Measurements from ENCODE around the gene ACOT9. TPM values are rescaled to one million over a fixed set of nuclear protein-coding genes. Genes with fewer than 3 reads are reported as not detected.

Gene ACOT9
- total RNA-seq, 3 donors from 2014 or later, result 15.6 to 30.3 (median 22.8) TPM

GRCh38 chrX:23726191-23726590 is 16.9 kb downstream of the ACOT9 start:
- H3K9me3 ChIP-seq, result no peaks in the 10 kb centered on the region
- intact Hi-C loops (cut with DNase I, micrococcal nuclease), result no loop called here
- no peak for TF ChIP-seq CTCF (IDR thresholded peaks at IDR 0.05)
- no peak overlapping the region for H3K4me3 ChIP-seq
- H3K36me3 ChIP-seq (ENCODE audit: low read depth), result no peaks in the 10 kb centered on the region
- DNase-seq (no peak), ATAC-seq (no peak)
- no peaks in the 10 kb centered on the region for H3K4me1 ChIP-seq (ENCODE audit: low read depth)

- DNase-seq (no peak), ATAC-seq (no peak)
- Histone ChIP-seq H3K4me3 (no peak overlapping the region), H3K4me1 (ENCODE audit: low read depth) (no peaks in the 10 kb centered on the region), H3K36me3 (ENCODE audit: low read depth) (no peaks in the 10 kb centered on the region), H3K9me3 (no peaks in the 10 kb centered on the region)
- intact Hi-C loops (cut with DNase I, micrococcal nuclease), result no loop called here
- TF ChIP-seq CTCF (IDR thresholded peaks at IDR 0.05), result no peak
These were observed 22.9 kb downstream of the ACOT9 start for GRCh38 chrX:23720117-23720677.

- no peaks in the 10 kb centered on the region for H3K9me3 ChIP-seq
- no peak for TF ChIP-seq CTCF (IDR thresholded peaks at IDR 0.05)
- no peak overlapping the region for H3K4me3 ChIP-seq
- DNase-seq, result no peak
- ATAC-seq, result no peak
- H3K36me3 ChIP-seq (ENCODE audit: low read depth), result no peaks in the 10 kb centered on the region
- intact Hi-C loops (cut with DNase I, micrococcal nuclease), result no loop called here
- no peaks in the 10 kb centered on the region for H3K4me1 ChIP-seq (ENCODE audit: low read depth)
These were observed 37.8 kb downstream of the ACOT9 start for GRCh38 chrX:23705235-23705634.

GRCh38 chrX:23704673-23705206 is 38.3 kb downstream of the ACOT9 start:
- intact Hi-C loops (cut with DNase I, micrococcal nuclease), result no loop called here
- H3K36me3 ChIP-seq (ENCODE audit: low read depth), result no peaks in the 10 kb centered on the region

GRCh38 chrX:23699636-23700194 is 43.4 kb downstream of the ACOT9 start:
- intact Hi-C loops (cut with DNase I, micrococcal nuclease), result loop anchor here (10.0 kb wide), 1 partner anchor 205 kb away; the partner anchor contains the start of genes APOO (in 2 of the 2) and CXorf58 (in 2 of the 2)
- Histone ChIP-seq H3K4me1 (ENCODE audit: low read depth) (no peaks in the 10 kb centered on the region), H3K4me3 (no peak overlapping the region), H3K9me3 (no peaks in the 10 kb centered on the region), H3K36me3 (ENCODE audit: low read depth) (no peaks in the 10 kb centered on the region)
- ATAC-seq, result no peak
- no peak for TF ChIP-seq CTCF (IDR thresholded peaks at IDR 0.05)
- peak in 1 of 3 donors; percentile 2 for DNase-seq

More at GRCh38 chrX:23704673-23705206, 38.3 kb downstream of the ACOT9 start:
- DNase-seq, result no peak
- no peak overlapping the region for H3K4me3 ChIP-seq
- no peaks in the 10 kb centered on the region for H3K4me1 ChIP-seq (ENCODE audit: low read depth)
- no peak for ATAC-seq
- TF ChIP-seq CTCF (IDR thresholded peaks at IDR 0.05), result no peak
- H3K9me3 ChIP-seq, result no peaks in the 10 kb centered on the region

All from mucosa of descending colon (tissue), 3 donors.